SKM-1 (cell line): ENCODE results near the gene MEX3B.
A peak's percentile ranks its signal among the peaks of the same experiment; 100 is the strongest.

Experiments used
- DNase-seq: peaks from one replicate; lab custom pipeline; 2025; ENCODE audit not compliant: unreplicated experiment; lab: John Stamatoyannopoulos, UW

MEX3B gene

DNA sequence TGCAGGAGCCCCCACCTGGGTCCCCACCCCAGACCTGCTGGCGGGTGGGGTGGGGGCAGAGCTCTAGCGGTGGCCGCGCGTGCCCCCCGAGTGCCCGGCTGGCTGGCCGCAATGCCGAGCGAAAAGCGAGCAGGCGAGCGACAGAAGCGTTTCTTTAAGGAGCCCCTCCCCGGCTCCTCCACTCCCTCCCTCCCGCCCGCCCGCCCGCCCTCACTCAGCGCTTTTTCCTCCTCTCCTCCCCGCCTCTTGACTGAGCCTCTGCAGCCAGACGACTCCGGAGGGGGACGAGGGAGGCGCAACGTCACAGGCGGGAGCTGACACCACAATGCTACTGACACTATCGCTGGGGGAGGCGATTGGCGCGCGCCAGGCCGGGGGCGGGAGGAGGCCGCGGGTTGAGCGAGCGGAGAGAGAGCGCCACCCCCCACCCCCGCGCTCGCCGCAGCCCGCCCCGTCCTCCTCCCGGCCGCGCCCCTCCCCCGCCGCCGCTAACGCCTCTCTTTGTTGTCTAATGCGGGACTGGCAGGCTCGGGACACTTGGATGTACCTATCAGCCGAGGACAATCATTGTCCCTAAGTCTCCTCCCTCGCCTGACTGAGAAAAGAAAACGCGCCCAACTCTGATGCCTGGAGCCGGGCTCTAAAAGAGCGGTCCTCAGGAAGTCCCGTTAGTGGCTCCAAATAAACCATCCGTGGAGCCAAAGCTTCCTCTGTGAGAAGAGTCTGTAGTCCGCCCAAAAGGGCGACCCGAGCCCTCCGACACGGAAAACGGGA lies at the start of gene MEX3B:
Gene MEX3B, minus strand, starts transcription at position 127 of the 774 bp plus-strand sequence. CDS start 313 bp downstream, outside the sequence.
- DNase-seq, result peak; percentile 80

GRCh38 chr15:82093774-82094211 lies 48.0 kb upstream of the MEX3B start:
- DNase-seq, result no peak

DNA sequence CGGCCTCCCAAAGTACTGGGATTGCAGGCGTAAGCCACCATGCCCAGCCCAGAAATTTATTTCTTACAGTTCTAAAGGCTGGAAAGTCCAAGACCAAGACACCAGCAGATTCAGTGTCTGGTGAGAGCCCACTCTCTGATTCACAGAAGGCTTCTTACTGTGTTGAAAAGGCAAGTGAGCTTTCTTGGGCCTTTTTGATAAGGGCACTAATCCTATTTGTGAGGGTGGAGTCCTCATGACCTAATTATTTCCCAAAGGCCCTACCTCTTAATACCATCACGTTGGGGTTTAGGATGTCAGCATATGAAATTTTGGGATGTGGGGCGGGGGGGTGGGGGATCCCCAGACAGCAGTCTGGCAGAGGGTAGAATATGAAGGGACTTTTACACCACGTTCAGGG lies 47.5 kb upstream of the MEX3B start:
- DNase-seq, result no peak

GRCh38 chr15:82091636-82092140 lies 45.9 kb upstream of the MEX3B start:
- DNase-seq, result no peak

GRCh38 chr15:82086243-82086995 lies 40.6 kb upstream of the MEX3B start:
- DNase-seq, result no peak

GRCh38 chr15:82081914-82082762 lies 36.3 kb upstream of the MEX3B start:
- no peak for DNase-seq

GRCh38 chr15:82080774-82081173 lies 35.0 kb upstream of the MEX3B start:
- no peak for DNase-seq

DNA sequence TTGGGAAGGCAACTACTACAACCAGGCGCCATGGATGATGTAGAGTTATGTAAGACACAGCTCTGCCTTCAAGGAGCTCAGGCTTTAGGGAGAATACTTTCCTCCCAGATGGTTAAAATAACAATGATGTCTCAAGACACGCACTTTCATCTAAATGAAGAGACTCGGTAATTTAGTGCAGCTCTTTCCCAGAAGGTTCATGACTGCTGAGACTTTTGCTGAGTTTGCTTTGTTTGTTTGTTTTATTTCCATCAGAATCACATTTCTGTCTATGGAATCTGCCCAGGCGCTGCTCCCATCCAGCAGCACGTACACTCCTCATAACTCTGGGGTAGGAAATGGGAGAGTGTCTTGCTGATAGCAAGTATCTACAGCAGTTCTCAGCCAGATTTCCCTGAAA lies 33.9 kb upstream of the MEX3B start:
- no peak for DNase-seq

- no peak for DNase-seq
These were observed 28.8 kb upstream of the MEX3B start for GRCh38 chr15:82074610-82075009.

GRCh38 chr15:82072926-82073537 lies 27.2 kb upstream of the MEX3B start:
- no peak for DNase-seq

- no peak for DNase-seq
These were observed 20.6 kb upstream of the MEX3B start for GRCh38 chr15:82066455-82066854.

GRCh38 chr15:82064824-82065223 lies 19.0 kb upstream of the MEX3B start:
- no peak for DNase-seq

DNA sequence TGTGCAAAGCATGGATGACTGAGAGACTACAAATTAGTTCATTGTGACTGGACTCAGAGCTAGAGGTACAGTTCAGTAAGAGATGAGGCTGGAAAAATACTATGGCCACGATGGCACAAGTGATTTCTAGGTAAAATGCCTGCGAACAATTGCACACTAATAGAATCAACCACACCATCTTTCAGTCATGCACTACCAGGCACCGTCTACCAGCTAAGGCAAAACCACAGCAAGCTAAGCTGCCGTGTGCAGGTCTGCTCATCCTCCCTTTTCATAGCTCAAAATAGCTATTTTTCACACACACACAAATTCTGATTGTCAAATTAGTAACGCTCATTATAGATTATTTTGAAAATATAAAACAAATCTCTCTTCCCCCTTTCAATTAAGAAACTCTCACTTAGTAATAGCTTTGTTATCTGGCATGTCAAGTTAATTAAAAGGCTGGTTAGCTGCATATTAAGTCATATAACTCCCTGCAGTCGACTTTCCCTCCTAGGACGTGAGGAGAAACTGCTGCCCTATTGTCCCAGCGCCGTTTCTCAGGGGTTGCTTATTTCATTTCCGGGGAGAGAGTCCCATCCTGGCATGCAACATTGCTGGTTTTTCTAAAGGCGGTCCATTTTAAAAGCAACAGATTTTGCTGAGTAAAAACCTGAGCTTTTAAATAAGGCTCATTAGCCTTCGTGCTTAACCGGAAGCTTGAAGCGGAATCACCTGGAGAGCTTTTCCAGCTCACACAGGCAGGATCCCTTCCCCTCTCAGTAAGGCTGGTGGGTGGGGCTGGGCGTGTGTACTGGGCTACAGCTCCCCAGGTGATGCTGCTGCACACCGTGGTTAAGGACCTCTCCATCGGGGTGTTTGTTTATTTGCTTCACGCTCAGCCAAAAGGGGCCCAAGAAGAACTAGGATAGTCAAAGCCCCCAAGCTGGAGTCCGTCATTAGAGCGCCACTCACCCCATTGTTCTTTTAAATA lies 16.9 kb upstream of the MEX3B start:
- DNase-seq, result no peak

DNA sequence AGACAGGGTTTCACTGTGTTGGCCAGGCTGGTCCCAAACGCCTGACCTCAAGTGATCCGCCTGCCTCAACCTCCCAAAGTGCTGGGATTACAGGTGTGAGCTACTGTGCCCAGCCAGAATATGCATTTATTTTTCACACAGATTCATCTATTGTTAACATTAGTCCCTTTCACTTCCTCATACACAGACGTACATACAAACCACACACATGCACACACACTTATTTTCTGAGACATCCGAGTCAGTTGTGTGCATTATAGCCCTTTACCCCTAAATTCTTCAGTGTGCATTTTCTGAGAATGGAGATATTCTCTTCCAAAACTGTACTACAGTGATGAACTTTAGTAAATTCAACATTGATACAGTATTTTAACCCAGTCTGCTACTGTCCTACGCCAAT lies 15.0 kb upstream of the MEX3B start:
- DNase-seq, result no peak

GRCh38 chr15:82058517-82059204 lies 12.8 kb upstream of the MEX3B start:
- DNase-seq, result no peak

DNA sequence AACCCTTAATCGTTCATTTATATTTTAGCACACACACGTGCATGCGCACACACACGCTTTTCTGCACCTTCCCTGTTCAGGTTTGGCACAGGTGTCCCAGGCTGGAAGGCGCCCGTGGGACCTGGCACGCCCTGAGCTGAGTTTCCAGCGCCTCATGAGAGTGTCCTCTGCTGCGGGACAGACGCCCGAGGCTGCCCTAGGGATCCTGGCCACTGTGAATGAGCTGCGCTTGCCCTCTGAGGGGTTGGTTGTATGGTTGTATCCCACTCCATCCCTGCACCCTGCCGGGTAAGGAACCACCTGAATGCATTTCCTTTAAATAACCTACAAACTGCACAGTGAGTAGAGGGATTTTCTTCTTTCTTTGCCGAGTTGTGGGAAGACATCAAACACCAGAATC lies 12.2 kb upstream of the MEX3B start:
- no peak for DNase-seq

DNA sequence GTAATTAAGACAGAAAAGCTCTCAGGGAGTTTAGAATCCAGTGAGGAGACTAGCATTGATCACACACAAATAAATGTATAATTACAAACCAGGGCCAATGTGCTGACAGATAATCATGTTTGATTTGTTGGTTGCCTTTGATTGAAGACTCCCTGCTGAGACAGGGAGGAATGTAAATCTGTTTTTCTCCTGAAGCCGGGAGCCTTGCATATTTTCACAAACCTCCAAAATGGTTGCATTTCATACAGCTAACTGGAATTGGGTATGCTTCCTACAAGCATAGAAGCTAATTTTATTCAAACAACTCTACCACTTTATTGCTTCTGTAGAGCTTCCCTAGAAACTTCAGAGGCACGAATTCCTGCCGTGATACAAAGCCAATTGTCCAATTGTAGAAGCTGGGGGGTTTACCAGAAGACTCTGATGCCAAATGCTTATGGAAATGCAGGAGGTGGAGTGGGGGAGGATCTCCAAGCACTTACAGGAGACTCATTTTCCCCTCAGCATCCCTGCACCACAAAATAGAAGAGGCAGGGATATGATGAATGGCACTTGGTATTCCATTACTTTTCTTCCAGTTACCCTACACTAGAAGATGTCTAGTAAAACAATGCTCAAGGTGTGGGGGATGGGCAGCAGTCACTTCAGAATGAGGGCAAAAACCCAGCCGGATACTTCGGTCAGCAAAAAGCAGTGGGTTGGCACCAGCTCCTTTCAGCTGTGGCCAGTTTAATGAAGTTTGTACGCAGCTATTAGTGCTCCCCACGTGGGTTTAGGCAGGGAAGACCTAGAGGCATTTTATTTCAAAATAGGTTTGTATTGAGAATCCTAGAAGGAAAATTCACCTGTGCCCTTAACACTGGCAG lies 11.4 kb upstream of the MEX3B start:
- no peak for DNase-seq

DNA sequence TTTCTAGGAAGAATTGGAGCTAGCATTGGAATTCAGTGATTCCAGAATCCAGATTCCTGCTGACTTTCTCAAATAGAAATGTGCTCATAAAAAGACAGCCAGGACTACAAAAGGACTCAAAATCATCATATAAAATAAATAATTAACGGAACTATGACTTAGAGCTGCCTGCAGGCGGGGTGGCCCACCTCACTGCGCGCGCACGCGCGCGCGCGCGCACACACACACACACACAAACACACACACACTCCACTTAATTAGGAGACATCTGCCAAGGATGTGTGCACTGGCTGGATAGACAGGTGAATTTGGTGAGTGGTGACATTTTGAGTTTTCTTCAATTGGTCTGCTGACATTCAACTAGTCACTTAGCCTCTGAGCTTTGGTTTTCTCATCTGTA lies 6.9 kb upstream of the MEX3B start:
- DNase-seq, result no peak
